Caco-2 (cell line): ENCODE data around the gene RASD2. TPM values are rescaled to one million over a fixed set of nuclear protein-coding genes. Genes with fewer than 3 reads are reported as not detected.

ENCODE experiments used
- BruUV-seq: library from RNA; stranded (reverse); fragments of 400-500 nt; replicated peaks from 2 replicates; lab custom pipeline; 2021; lab: Mats Ljungman, UMichigan
- CTCF ChIA-PET: fragments of 300-600 bp; sonication (Branson Sonifier 250); formaldehyde crosslinking; loops from one replicate; lab custom pipeline; 2022; ENCODE audit warnings: antibody characterized with exemption; lab: Charles Lee
- POLR2A ChIA-PET: fragments of 300-600 bp; sonication (Branson Sonifier 250); formaldehyde crosslinking; loops from one replicate; lab custom pipeline; 2022; ENCODE audit warnings: antibody characterized with exemption; lab: Charles Lee
- DNase-seq, 2 experiments: peaks; one replicate each; pipeline versions ENCODE4 v3.0.0 to v3.0.0-alpha.2; 2020 to 2022
- H3K27me3 ChIP-seq: replicated peaks from 2 replicates; pipeline ENCODE4 v1.6.0; 2011; ENCODE audit warnings: low read length; ENCODE audit not compliant: control insufficient read depth, insufficient read depth
- H3K36me3 ChIP-seq: 2 replicates; pipeline ENCODE4 v1.5.1; 2011; ENCODE audit warnings: low read length; ENCODE audit not compliant: control insufficient read depth, insufficient read depth
- H3K4me1 ChIP-seq: fragments of 250-450 bp; sonication (Bioruptor Pico); 2 replicates; pipeline ENCODE4 v1.5.1; 2020; ENCODE audit warnings: mild to moderate bottlenecking
- H3K4me3 ChIP-seq: 2 replicates; pipeline ENCODE4 v1.5.1; 2011; ENCODE audit warnings: low read depth, mild to moderate bottlenecking, control low read depth, low read length
- H3K9me3 ChIP-seq: fragments of 250-450 bp; sonication (Bioruptor Pico); 2 replicates; pipeline ENCODE4 v1.5.1; 2020; ENCODE audit warnings: mild to moderate bottlenecking, moderate library complexity
- H3K27ac Mint-ChIP-seq: one replicate; pipeline ENCODE4 v1.8.0; 2022; ENCODE audit warnings: mixed read lengths; ENCODE audit not compliant: unreplicated experiment
- H3K27me3 Mint-ChIP-seq: one replicate; pipeline ENCODE4 v1.8.0; 2022; ENCODE audit warnings: mixed read lengths; ENCODE audit not compliant: insufficient read depth, unreplicated experiment
- H3K36me3 Mint-ChIP-seq: one replicate; pipeline ENCODE4 v1.8.0; 2022; ENCODE audit warnings: mild to moderate bottlenecking, mixed read lengths; ENCODE audit not compliant: insufficient read depth, unreplicated experiment
- H3K4me1 Mint-ChIP-seq: one replicate; pipeline ENCODE4 v1.8.0; 2022; ENCODE audit warnings: low read depth, mixed read lengths; ENCODE audit not compliant: unreplicated experiment
- H3K4me3 Mint-ChIP-seq: one replicate; pipeline ENCODE4 v1.8.0; 2022; ENCODE audit warnings: mild to moderate bottlenecking, moderate library complexity, mixed read lengths; ENCODE audit not compliant: unreplicated experiment
- H3K9me3 Mint-ChIP-seq: one replicate; pipeline ENCODE4 v1.8.0; 2022; ENCODE audit warnings: mixed read lengths; ENCODE audit not compliant: unreplicated experiment
- intact Hi-C: fragments of 100-400 bp; cut with micrococcal nuclease; formaldehyde crosslinking; loops from one replicate; pipeline ENCODE4 v1.10.0; 2022; ENCODE audit not compliant: unreplicated experiment
- total RNA-seq: library from RNA; stranded (reverse); gene quantifications from 2 replicates; pipeline ENCODE4 v1.2.3, GENCODE V29; 2022
- TF ChIP-seq, protein P1 (sequence below), 2 experiments: fragments of 200-600 bp in 1 of 2; IDR thresholded peaks; 1 replicate in 1 of 2; 2 replicates in 1 of 2; pipeline versions ENCODE4 v1.5.1 to v1.8.0; 2011 to 2022; ENCODE audit warnings: antibody characterized with exemption in 1 of 2, control low read depth in 1 of 2, inconsistent platforms in 1 of 2, low read depth in 1 of 2, low read length in 1 of 2, mild to moderate bottlenecking in 1 of 2, moderate library complexity in 1 of 2; ENCODE audit not compliant: insufficient read depth in 1 of 2, severe bottlenecking in 1 of 2, unreplicated experiment in 1 of 2

RASD2 gene
- total RNA-seq, 1 experiment from 2014 or later: 0.09 TPM

DNA sequence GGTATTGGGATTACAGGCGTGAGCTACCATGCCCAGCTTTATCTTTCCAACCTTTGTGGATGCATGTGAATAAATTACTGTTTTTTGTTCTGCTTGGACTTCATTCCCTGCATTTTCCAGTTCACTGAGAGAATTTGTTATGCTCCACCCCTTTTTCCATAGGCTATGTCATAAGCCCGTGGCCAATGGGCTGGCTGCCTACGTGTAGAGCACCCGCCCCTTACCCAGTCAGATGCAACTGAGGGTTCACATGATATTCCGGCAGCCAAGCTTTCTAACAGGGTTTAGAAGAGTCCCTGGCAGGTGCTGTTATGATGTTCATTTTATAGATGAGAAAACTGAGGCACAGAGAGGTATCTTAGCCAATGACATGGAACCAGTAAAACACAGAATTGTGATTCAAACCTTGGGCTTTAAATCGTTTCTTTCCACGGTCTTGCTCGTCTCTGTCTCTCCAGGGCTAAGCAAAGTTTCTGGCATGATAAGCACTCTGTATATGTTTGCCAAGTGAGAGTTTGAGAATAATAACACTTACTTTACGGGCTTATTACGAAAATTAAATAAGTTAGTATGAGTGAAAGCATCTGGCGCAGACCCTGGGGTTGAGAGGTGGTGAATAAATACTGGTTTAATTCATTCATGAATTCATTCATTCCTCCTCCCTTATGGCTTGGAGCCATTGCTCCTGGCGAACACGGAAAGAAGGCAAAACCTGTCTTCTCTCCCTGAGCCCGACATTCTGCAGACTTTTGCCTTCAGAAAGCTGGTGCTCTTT, 42.4 kb upstream of the RASD2 start:
- peak in 1 of 2 experiments; percentile 19 for DNase-seq
- Histone ChIP-seq H3K9me3 (no peaks in the 10 kb centered on the region), H3K4me3 (no peak overlapping the region), H3K36me3 (no peaks in the 10 kb centered on the region), H3K27me3 (no peaks in the 10 kb centered on the region), H3K4me1 (no peaks in the 10 kb centered on the region)
- no peak overlapping the region for H3K27ac Mint-ChIP-seq
- intact Hi-C loops: no loop called here
- H3K4me3 Mint-ChIP-seq: no peak overlapping the region
- TF ChIP-seq, protein P1, sequence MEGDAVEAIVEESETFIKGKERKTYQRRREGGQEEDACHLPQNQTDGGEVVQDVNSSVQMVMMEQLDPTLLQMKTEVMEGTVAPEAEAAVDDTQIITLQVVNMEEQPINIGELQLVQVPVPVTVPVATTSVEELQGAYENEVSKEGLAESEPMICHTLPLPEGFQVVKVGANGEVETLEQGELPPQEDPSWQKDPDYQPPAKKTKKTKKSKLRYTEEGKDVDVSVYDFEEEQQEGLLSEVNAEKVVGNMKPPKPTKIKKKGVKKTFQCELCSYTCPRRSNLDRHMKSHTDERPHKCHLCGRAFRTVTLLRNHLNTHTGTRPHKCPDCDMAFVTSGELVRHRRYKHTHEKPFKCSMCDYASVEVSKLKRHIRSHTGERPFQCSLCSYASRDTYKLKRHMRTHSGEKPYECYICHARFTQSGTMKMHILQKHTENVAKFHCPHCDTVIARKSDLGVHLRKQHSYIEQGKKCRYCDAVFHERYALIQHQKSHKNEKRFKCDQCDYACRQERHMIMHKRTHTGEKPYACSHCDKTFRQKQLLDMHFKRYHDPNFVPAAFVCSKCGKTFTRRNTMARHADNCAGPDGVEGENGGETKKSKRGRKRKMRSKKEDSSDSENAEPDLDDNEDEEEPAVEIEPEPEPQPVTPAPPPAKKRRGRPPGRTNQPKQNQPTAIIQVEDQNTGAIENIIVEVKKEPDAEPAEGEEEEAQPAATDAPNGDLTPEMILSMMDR (IDR thresholded peaks at IDR 0.05; ENCODE audit: insufficient read depth in 1 of 2, low read depth in 1 of 2, low read length in 1 of 2, severe bottlenecking in 1 of 2, unreplicated experiment in 1 of 2): no peak
- H3K27me3 Mint-ChIP-seq: peaks cover 19% of the 10 kb centered on the region
- H3K4me1 Mint-ChIP-seq: no peaks in the 10 kb centered on the region
- POLR2A ChIA-PET: no interaction called here
- CTCF ChIA-PET: no interaction called here
- no peaks in the 10 kb centered on the region for H3K9me3 Mint-ChIP-seq
- H3K36me3 Mint-ChIP-seq: no peaks in the 10 kb centered on the region
- no TSS peak for BruUV-seq

DNA sequence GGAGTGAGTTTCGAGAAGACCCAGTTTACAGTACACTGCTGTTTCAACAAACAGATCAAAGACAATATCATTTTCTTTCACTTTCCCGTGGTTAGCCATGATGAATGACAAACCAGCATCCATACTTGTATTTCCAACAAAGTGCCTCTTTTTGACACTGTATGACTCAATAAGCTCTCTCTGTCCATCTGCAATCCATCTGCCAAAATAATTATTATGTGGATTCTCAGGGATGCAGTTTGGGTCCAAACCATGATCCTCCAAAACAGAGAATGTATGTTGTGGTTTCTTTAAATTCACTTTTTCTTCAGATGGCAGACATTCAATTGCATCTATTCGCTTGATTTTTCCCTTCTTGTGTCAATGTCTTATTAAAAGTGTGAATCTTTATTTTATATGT, 37.8 kb upstream of the RASD2 start:
- H3K4me1 ChIP-seq: no peaks in the 10 kb centered on the region
- no peaks in the 10 kb centered on the region for H3K9me3 ChIP-seq
- H3K27me3 Mint-ChIP-seq: peaks cover 7% of the 10 kb centered on the region
- H3K36me3 Mint-ChIP-seq: no peaks in the 10 kb centered on the region
- CTCF ChIA-PET: interaction anchor here (0.6 kb wide), 1 partner anchor 985 kb away, joined by 4 read pairs; no protein-coding TSS in a partner anchor
- intact Hi-C loops: no loop called here
- POLR2A ChIA-PET: no interaction called here
- TF ChIP-seq, protein P1 (IDR thresholded peaks at IDR 0.05; ENCODE audit: insufficient read depth in 1 of 2, low read depth in 1 of 2, low read length in 1 of 2, severe bottlenecking in 1 of 2, unreplicated experiment in 1 of 2): no peak
- H3K36me3 ChIP-seq: no peaks in the 10 kb centered on the region
- BruUV-seq: no TSS peak
- H3K4me1 Mint-ChIP-seq: no peaks in the 10 kb centered on the region
- H3K9me3 Mint-ChIP-seq: no peaks in the 10 kb centered on the region
- H3K4me3 ChIP-seq: no peak overlapping the region
- H3K27ac Mint-ChIP-seq: no peak overlapping the region
- no peaks in the 10 kb centered on the region for H3K27me3 ChIP-seq
- DNase-seq: no peak
- no peak overlapping the region for H3K4me3 Mint-ChIP-seq

DNA sequence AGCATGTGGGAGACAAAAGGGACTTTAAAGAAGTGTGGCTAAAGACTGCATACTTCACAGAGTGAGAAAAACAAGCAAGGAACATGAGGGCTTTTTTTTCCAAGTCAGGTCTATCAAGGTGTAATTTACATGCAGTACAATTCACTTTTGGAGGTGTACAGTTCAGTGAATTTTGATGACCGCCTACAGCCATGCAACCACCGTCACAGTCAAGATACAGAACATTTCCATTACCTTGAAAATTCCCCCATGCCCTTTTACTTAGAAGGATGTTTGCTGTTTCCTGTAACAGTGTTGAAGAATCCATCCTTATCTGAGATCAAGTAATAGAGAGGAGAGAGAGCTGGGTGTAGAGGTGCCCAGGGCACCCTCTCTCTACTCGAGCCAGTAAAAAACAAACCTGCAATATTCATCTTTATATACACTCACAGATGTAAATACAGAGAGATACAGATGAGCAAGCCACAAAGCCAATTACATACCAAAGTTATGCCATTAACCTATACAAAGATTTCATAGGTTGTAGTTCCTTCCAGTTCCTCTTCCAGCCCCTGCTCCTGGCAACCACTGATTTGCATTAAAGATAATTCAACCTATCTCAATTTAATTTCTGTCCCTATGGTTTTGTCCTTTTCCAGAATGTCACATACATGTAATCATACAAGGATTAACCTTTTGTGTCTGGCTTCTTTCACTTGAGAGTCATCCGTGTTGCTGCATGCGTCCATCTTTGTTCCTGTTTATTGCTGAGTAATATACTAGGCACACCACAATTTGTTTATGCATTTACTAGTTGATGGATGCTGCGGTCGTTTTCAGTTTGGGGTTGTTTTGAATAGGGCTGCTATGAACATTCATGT, 35.0 kb upstream of the RASD2 start:
- no peak for DNase-seq
- Mint-ChIP-seq H3K9me3 (no peaks in the 10 kb centered on the region), H3K27ac (no peak overlapping the region), H3K27me3 (no peaks in the 10 kb centered on the region), H3K4me1 (no peaks in the 10 kb centered on the region), H3K4me3 (no peak overlapping the region), H3K36me3 (no peaks in the 10 kb centered on the region)
- TF ChIP-seq, protein P1 (IDR thresholded peaks at IDR 0.05; ENCODE audit: insufficient read depth in 1 of 2, low read depth in 1 of 2, low read length in 1 of 2, severe bottlenecking in 1 of 2, unreplicated experiment in 1 of 2): no peak
- no peaks in the 10 kb centered on the region for H3K36me3 ChIP-seq
- no peaks in the 10 kb centered on the region for H3K27me3 ChIP-seq
- intact Hi-C loops: no loop called here
- BruUV-seq: no TSS peak
- H3K9me3 ChIP-seq: no peaks in the 10 kb centered on the region
- POLR2A ChIA-PET: no interaction called here
- no peaks in the 10 kb centered on the region for H3K4me1 ChIP-seq
- H3K4me3 ChIP-seq: no peak overlapping the region
- CTCF ChIA-PET: no interaction called here
